CD14-positive monocyte (primary cell): ENCODE data around the gene HERPUD1. TPM values are rescaled to one million over a fixed set of nuclear protein-coding genes. Genes with fewer than 3 reads are reported as not detected.

ENCODE experiments used
- DNase-seq, 3 donors: peaks; one replicate each; pipeline ENCODE4 v3.0.0-alpha.2; 2011 to 2022
- H2AFZ ChIP-seq: 2 replicates; pipeline ENCODE4 v1.6.0; 2012; ENCODE audit warnings: mild to moderate bottlenecking, low read depth, low read length, inconsistent platforms; ENCODE audit not compliant: insufficient read depth, poor library complexity, severe bottlenecking
- H3K27ac ChIP-seq, 2 donors: 1 replicate in 1 of 2; 2 replicates in 1 of 2; pipeline ENCODE4 v1.5.1; 2012 to 2013; ENCODE audit warnings: low read length in 2 of 2, control low read depth in 1 of 2, inconsistent platforms in 1 of 2, low read depth in 1 of 2, mild to moderate bottlenecking in 1 of 2
- H3K27me3 ChIP-seq, 2 donors: one replicate each; pipeline versions ENCODE4 v1.6.0 to v1.6.1; 2011 to 2013; ENCODE audit warnings: low read length in 2 of 2; ENCODE audit not compliant: control insufficient read depth in 2 of 2, insufficient read depth in 2 of 2
- H3K36me3 ChIP-seq, 2 donors: replicated peaks in 1 of 2; 1 replicate in 1 of 2; 2 replicates in 1 of 2; pipeline versions ENCODE4 v1.5.1 to v1.6.1; 2012 to 2013; ENCODE audit warnings: low read length in 2 of 2, control low read depth in 1 of 2, inconsistent platforms in 1 of 2, mild to moderate bottlenecking in 1 of 2; ENCODE audit not compliant: insufficient read depth in 2 of 2, control insufficient read depth in 1 of 2
- H3K4me1 ChIP-seq, 2 donors: 1 replicate in 1 of 2; 2 replicates in 1 of 2; pipeline versions ENCODE4 v1.5.1 to v1.6.1; 2012 to 2013; ENCODE audit warnings: low read length in 2 of 2, control low read depth in 1 of 2, inconsistent platforms in 1 of 2, mild to moderate bottlenecking in 1 of 2, moderate library complexity in 1 of 2; ENCODE audit not compliant: insufficient read depth in 2 of 2, control insufficient read depth in 1 of 2
- H3K4me2 ChIP-seq: replicated peaks from 2 replicates; pipeline ENCODE3; 2012; ENCODE audit warnings: low read length, moderate library complexity, mild to moderate bottlenecking; ENCODE audit not compliant: poor library complexity, severe bottlenecking; ENCODE audit errors: extremely low read depth
- H3K4me3 ChIP-seq, 3 experiments: fragments of 200-600 bp in 1 of 3; sonication (generic) in 1 of 3; replicated peaks in 1 of 3; 1 replicate in 2 of 3; 2 replicates in 1 of 3; pipeline ENCODE4 v1.5.1; 2011 to 2013; ENCODE audit warnings: low read length in 3 of 3, mild to moderate bottlenecking in 3 of 3, control low read depth in 2 of 3, low read depth in 2 of 3, inconsistent platforms in 1 of 3, moderate library complexity in 1 of 3
- H3K79me2 ChIP-seq: 2 replicates; pipeline ENCODE4 v1.6.0; 2012; ENCODE audit warnings: mild to moderate bottlenecking, control low read depth, inconsistent platforms, low read length, moderate library complexity; ENCODE audit not compliant: insufficient read depth
- H3K9ac ChIP-seq: 2 replicates; pipeline ENCODE4 v1.6.0; 2017; ENCODE audit warnings: low read length, mild to moderate bottlenecking; ENCODE audit not compliant: insufficient read depth, poor library complexity, severe bottlenecking
- H3K9me3 ChIP-seq, 2 donors: replicated peaks in 1 of 2; 1 replicate in 1 of 2; 2 replicates in 1 of 2; pipeline versions ENCODE4 v1.5.1 to v1.6.1; 2012 to 2013; ENCODE audit warnings: low read length in 2 of 2, control low read depth in 1 of 2; ENCODE audit not compliant: control insufficient read depth in 1 of 2, insufficient read depth in 1 of 2
- H4K20me1 ChIP-seq: 2 replicates; pipeline ENCODE4 v1.6.0; 2012; ENCODE audit warnings: mild to moderate bottlenecking, low read length, control low read depth, moderate library complexity; ENCODE audit not compliant: insufficient read depth
- H3K27ac Mint-ChIP-seq, 7 donors: one replicate each; pipeline ENCODE4 v1.8.0; 2020; ENCODE audit warnings: mild to moderate bottlenecking in 7 of 7, mixed read lengths in 7 of 7, moderate library complexity in 6 of 7, inconsistent platforms in 2 of 7
- H3K27me3 Mint-ChIP-seq, 3 donors: one replicate each; pipeline ENCODE4 v1.8.0; 2021 to 2022; ENCODE audit warnings: low read depth in 3 of 3, mild to moderate bottlenecking in 3 of 3, mixed read lengths in 3 of 3, moderate library complexity in 3 of 3, inconsistent platforms in 1 of 3
- H3K36me3 Mint-ChIP-seq, 2 donors: one replicate each; pipeline ENCODE4 v1.8.0; 2020; ENCODE audit warnings: mixed read lengths in 2 of 2, inconsistent platforms in 1 of 2, mild to moderate bottlenecking in 1 of 2
- H3K4me1 Mint-ChIP-seq: one replicate; pipeline ENCODE4 v1.8.0; 2020; ENCODE audit warnings: mild to moderate bottlenecking, mixed read lengths
- H3K4me3 Mint-ChIP-seq, 2 donors: one replicate each; pipeline ENCODE4 v1.8.0; 2020; ENCODE audit warnings: mild to moderate bottlenecking in 2 of 2, mixed read lengths in 2 of 2, moderate library complexity in 1 of 2
- H3K9me3 Mint-ChIP-seq, 7 donors: one replicate each; pipeline ENCODE4 v1.8.0; 2020 to 2022; ENCODE audit warnings: mixed read lengths in 7 of 7, mild to moderate bottlenecking in 6 of 7, moderate library complexity in 6 of 7, inconsistent platforms in 2 of 7
- WGBS: methylation state at CpG from one replicate; pipeline ENCODE4 v1.1.5; 2013; ENCODE audit warnings: missing lambda C conversion rate; ENCODE audit not compliant: insufficient coverage; 5-methylcytosine and 5-hydroxymethylcytosine counted together
- intact Hi-C, 2 donors: fragments of 100-400 bp; cut with micrococcal nuclease; formaldehyde crosslinking; loops; one replicate each; pipeline versions ENCODE4 v1.15.0 to v1.15.1; 2023
- polyA plus RNA-seq, 3 donors: library from polyadenylated mRNA; depleted of rRNA in 1 of 3; unstranded in 2 of 3; stranded (reverse) in 1 of 3; fragments of 300-500 nt in 2 of 3; fragments of >200 nt in 1 of 3; fragmentation: Illumina TruSeq in 2 of 3; gene quantifications; 1 replicate in 2 of 3; 2 replicates in 1 of 3; pipeline ENCODE4 v1.2.3, GENCODE V29; 2012 to 2021
- TF ChIP-seq, protein P1 (sequence below): fragments of 200-600 bp; IDR thresholded peaks from one replicate; pipeline ENCODE4 v1.8.0; 2022; ENCODE audit warnings: antibody characterized with exemption, mild to moderate bottlenecking

Gene HERPUD1
- polyA plus RNA-seq, 3 donors, result 179 to 454 (median 186) TPM

GRCh38 chr16:56961851-56962281 lies 29.9 kb downstream of the HERPUD1 start, which contains the start of gene CETP:
Gene CETP, plus strand, starts transcription at chr16:56961950. Its CDS starts 30 bp downstream, at chr16:56961980.
- intact Hi-C loops, result loop anchor here in 1 of 2 donors (10.0 kb wide), 1 partner anchor 203 kb away; no protein-coding TSS in a partner anchor

DNA sequence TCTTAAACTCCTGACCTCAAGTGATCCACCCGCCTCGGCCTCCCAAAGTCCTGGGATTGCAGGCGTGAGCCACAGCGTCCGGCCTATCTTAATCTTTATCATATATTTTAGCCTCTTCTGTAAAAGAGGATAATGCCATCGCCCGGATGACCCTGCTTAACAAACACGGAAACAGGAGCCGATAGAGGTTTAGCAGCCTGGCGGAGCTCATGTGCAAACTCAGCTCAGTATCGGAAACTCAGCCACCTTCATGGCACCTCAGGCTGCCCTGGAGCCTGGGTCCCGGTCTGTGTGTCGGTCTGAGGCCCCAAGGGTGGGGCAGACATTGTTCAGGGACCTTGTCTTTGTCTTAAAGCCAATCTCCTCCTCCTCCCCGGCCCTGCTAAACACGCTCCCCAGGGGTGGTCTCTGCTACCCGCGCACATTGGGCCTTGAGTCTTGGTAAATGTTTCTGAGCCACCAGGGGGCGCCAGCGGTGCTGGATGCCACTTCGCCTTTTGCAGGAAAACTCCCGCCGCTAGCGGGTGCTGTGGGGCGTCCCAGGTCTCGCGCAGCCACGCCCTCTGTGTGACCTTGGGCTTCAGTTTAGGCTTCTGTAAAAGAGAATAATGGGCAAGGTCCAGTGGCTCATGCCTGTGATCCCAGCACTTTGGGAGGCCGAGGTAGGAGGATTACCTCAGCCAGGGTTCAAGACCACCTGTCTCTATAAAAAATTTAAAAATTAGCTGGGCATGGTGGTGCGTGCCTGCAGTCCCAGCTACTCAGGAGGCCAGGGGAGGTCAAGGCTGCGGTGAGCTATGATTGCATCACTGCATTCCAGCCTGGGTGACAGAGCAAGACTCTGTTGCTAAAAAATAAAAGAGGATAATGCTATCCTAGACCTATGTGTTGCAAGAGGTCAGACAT lies 32.6 kb downstream of the HERPUD1 start:
- no peak overlapping the region for H3K4me3 ChIP-seq
- peaks cover 0 to 5% (median 0%) of the 10 kb centered on the region in 3 donors for H3K27me3 Mint-ChIP-seq
- H3K4me3 Mint-ChIP-seq, result peak overlapping the region in 1 of 2 donors; percentile 26
- TF ChIP-seq, protein P1, sequence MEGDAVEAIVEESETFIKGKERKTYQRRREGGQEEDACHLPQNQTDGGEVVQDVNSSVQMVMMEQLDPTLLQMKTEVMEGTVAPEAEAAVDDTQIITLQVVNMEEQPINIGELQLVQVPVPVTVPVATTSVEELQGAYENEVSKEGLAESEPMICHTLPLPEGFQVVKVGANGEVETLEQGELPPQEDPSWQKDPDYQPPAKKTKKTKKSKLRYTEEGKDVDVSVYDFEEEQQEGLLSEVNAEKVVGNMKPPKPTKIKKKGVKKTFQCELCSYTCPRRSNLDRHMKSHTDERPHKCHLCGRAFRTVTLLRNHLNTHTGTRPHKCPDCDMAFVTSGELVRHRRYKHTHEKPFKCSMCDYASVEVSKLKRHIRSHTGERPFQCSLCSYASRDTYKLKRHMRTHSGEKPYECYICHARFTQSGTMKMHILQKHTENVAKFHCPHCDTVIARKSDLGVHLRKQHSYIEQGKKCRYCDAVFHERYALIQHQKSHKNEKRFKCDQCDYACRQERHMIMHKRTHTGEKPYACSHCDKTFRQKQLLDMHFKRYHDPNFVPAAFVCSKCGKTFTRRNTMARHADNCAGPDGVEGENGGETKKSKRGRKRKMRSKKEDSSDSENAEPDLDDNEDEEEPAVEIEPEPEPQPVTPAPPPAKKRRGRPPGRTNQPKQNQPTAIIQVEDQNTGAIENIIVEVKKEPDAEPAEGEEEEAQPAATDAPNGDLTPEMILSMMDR, result peak; percentile 98
- H3K4me1 ChIP-seq, result peaks cover 61 to 66% of the 10 kb centered on the region in 2 donors
- no peaks in the 10 kb centered on the region for H3K36me3 ChIP-seq
- peak overlapping the region; percentile 81 to 95 (median 89) for H3K27ac Mint-ChIP-seq
- no peaks in the 10 kb centered on the region for H3K9me3 ChIP-seq
- H4K20me1 ChIP-seq, result no peaks in the 10 kb centered on the region
- no peaks in the 10 kb centered on the region for H3K27me3 ChIP-seq
- H3K9ac ChIP-seq, result no peak overlapping the region
- peak overlapping the region; percentile 7 for H2AFZ ChIP-seq
- intact Hi-C loops, result loop anchor here in 1 of 2 donors (5.0 to 10.0 kb wide), 2 partner anchors 78 to 200 kb away; no protein-coding TSS in a partner anchor
- no peak overlapping the region for H3K4me2 ChIP-seq
- no peaks in the 10 kb centered on the region for H3K79me2 ChIP-seq
- peak; percentile 83 to 89 (median 87) for DNase-seq
- 41% methylated on average over 27 of the region's 30 CpGs for WGBS
- H3K27ac ChIP-seq, result peak overlapping the region; percentile 65
- H3K4me1 Mint-ChIP-seq, result peaks cover 61% of the 10 kb centered on the region
- peaks cover 0 to 4% (median 0%) of the 10 kb centered on the region in 7 donors for H3K9me3 Mint-ChIP-seq
- peaks cover 0 to 4% of the 10 kb centered on the region in 2 donors for H3K36me3 Mint-ChIP-seq

More at GRCh38 chr16:56961851-56962281, 29.9 kb downstream of the HERPUD1 start, which contains the start of gene CETP:
- peaks cover 45 to 57% of the 10 kb centered on the region in 2 donors for H3K4me1 ChIP-seq
- DNase-seq, result no peak
- H3K4me3 ChIP-seq, result no peak within 1 kb of the TSS
- 46% methylated on average over 7 of the region's 12 CpGs for WGBS
- peaks cover 0 to 4% (median 0%) of the 10 kb centered on the region in 7 donors for H3K9me3 Mint-ChIP-seq
- no peak within 1 kb of the TSS for H3K27ac ChIP-seq
- H3K36me3 ChIP-seq, result no peaks in the 10 kb centered on the region
- H2AFZ ChIP-seq, result no peak within 1 kb of the TSS
- H3K27me3 ChIP-seq, result no peaks in the 10 kb centered on the region
- TF ChIP-seq, protein P1, result no peak
- peaks cover 47% of the 10 kb centered on the region for H3K4me1 Mint-ChIP-seq
- peaks cover 0 to 4% of the 10 kb centered on the region in 2 donors for H3K36me3 Mint-ChIP-seq
- H3K27me3 Mint-ChIP-seq, result peaks cover 0 to 5% (median 5%) of the 10 kb centered on the region in 3 donors
- H3K4me2 ChIP-seq, result no peak within 1 kb of the TSS
- H3K9me3 ChIP-seq, result no peaks in the 10 kb centered on the region
- H3K4me3 Mint-ChIP-seq, result no peak within 1 kb of the TSS
- peak within 1 kb of the TSS in 1 of 7 donors; percentile 36 for H3K27ac Mint-ChIP-seq
- no peaks in the 10 kb centered on the region for H3K79me2 ChIP-seq
- H4K20me1 ChIP-seq, result no peaks in the 10 kb centered on the region
- H3K9ac ChIP-seq, result no peak within 1 kb of the TSS
